ENCODE data around the gene EPB41.

EPB41 gene

DNA sequence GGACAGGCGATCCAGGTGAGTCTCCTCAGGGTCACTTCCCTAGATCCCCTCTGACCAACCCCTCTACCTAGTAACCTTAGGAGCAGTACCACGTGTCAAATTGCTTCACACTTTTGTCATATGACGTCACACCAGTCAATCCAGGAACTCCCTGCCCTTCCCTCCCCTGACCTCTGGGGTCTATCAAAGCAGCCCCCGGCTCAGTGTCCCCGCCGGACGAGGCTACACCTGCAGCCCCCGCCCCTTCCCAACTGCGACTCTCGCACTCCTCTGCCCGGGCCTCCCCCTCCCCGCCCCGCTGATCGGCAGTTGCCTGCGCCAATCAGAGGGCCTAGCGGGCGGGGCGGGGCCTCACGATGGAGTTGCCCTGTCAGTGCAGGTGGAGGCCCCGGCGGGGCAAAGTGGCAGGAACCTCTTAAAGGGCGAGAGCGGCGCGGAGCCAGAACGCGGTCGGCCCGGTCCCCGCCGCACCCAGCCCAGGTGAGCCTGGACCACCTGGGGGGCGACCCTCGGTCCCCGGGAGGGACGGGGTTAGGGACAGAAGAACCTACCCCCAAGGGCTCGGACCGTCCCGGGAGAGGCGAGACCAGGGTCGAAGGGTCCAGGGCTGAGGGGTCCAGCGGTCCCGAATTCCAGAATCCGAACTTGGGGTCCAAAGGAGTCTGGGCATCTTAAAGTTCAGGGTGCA is 27.5 kb upstream of the EPB41 start:
- peak overlapping the region; percentile 97 for H3K27ac Mint-ChIP-seq
- H3K27me3 Mint-ChIP-seq: no peaks in the 10 kb centered on the region
- peak; percentile 80 to 81 for ATAC-seq (replicated peaks)

DNA sequence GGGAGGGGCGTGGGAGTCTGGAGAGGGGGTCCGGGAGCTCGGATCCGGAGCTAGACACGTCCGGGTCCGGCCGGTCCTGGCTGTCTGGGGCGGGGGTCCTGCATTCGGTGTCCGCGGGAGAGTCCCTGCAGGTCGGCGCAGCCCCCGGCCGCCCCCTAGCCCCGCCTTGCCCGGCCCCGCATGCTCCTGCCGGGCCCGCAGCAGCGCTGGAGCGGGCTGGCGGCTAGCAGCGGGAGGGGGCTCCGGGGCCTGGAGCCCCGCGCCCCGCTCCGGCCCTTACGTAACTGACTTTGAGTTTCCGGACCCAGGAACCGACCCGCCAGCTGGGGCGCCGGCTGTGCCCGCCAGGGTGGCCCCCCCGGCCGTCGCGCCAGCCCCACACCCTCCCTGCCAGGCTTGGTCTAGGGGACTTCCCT is 26.9 kb upstream of the EPB41 start:
- no peaks in the 10 kb centered on the region for H3K27me3 Mint-ChIP-seq
- peak; percentile 21 to 27 for ATAC-seq (replicated peaks)
- peak; percentile 21 for DNase-seq

More for the DNA sequence above, 27.5 kb upstream of the EPB41 start:
- peak; percentile 90 for DNase-seq
- peaks cover 57 to 78% of the 10 kb centered on the region in 2 donors for H3K4me1 Mint-ChIP-seq
- peak overlapping the region; percentile 91 for H3K4me3 Mint-ChIP-seq
- H3K36me3 Mint-ChIP-seq: peaks cover 10 to 13% of the 10 kb centered on the region in 2 donors
- H3K9me3 Mint-ChIP-seq: no peaks in the 10 kb centered on the region

DNA sequence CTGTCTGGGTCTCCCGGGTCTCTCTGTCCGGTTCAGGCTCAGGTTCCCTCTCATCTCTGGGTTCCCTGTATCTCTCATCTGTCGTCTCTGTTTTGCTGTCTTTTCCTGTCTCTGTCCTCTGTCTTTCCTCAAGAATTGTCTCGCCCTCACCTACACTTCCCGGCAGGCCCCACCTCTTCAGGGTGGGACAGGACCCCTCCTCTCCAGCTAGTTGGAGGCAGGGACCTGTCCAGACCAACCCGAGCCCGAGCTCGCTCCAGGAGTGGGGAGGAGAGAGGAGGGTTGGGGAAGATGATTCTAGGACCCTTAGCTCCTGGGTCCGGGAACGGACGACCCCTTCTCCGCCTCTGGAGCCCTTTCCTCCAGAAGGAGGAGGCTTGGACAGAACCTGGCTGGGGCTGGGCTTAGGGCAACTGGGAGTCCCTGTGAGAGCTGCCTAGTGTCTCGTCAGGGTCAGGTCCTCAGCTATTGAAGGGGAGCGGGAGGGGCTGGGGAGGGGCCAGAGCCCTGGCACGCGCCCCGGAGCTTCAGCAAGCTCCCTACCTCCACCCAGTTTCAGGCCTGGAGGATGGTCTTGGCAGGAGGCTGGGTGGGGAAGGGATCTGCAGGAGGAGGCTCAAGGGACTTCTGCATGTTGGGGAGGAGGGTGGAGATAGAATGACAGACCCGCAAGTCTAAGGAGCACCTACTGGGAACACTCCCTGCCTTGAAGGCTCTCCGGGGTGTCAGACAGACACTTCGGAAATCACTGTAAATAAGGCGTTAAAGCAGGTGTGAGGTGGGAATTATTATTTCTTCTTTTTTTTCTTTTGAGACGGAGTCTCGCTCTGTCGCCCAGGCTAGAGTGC is 26.3 kb upstream of the EPB41 start:
- Mint-ChIP-seq H3K4me1 (peaks cover 55 to 80% of the 10 kb centered on the region in 2 donors), H3K27ac (peak overlapping the region; percentile 89), H3K4me3 (peak overlapping the region; percentile 91 to 97), H3K36me3 (peaks cover 14 to 18% of the 10 kb centered on the region in 2 donors), H3K9me3 (no peaks in the 10 kb centered on the region), H3K27me3 (no peaks in the 10 kb centered on the region)
- DNase-seq (no peak), ATAC-seq (replicated peaks) (no peak)

More for the DNA sequence above, 26.9 kb upstream of the EPB41 start:
- Mint-ChIP-seq H3K9me3 (no peaks in the 10 kb centered on the region), H3K4me1 (peaks cover 55 to 78% of the 10 kb centered on the region in 2 donors), H3K36me3 (peaks cover 14 to 18% of the 10 kb centered on the region in 2 donors), H3K27ac (peak overlapping the region; percentile 89), H3K4me3 (peak overlapping the region; percentile 91 to 97)

DNA sequence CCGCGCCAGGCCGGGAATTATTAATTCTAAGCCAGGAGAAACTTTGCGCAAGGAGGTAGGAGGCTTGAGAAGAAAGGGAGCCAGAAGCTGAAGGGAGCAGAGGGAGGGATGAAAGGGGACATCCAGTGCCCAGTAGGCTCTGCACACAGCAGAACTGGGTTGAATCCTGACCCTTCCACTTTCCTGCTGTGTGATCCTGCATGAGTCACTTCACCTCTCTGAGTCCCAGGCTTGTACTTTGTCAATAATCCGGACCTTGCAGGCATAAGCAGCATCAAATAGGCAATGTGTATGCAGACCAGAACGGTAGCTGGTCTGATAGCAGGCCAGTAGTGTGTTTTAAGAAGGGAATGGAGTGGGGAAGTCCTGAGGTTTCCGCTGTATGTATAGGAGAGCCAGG is 25.5 kb upstream of the EPB41 start:
- Mint-ChIP-seq H3K36me3 (peaks cover 18 to 22% of the 10 kb centered on the region in 2 donors), H3K4me3 (peak overlapping the region in 1 of 2 donors; percentile 0), H3K4me1 (peaks cover 50 to 79% of the 10 kb centered on the region in 2 donors), H3K27ac (no peak overlapping the region), H3K9me3 (no peaks in the 10 kb centered on the region), H3K27me3 (no peaks in the 10 kb centered on the region)
- DNase-seq (no peak), ATAC-seq (replicated peaks) (no peak)

DNA sequence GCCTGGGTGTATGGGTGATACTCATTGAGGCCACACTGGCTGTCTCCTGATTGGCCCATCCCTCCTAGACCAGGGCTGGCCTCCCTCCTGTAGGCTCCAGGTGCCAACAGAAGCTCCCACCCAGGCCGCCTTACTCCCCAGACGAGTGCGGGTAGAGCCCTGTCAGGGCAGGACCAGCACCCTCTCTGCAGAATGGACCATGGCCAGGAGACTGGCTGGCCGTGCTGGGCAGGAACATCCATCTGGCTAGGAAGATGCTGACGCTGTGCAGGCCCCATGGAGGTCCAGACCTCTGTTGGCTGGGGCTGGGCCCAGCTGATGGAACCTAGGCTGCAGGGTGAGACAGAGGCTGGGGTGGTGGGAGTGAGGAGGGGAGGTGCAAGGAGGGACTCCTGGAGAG is 25.0 kb upstream of the EPB41 start:
- ATAC-seq (replicated peaks) (no peak), DNase-seq (no peak)
- Mint-ChIP-seq H3K27ac (no peak overlapping the region), H3K27me3 (no peaks in the 10 kb centered on the region), H3K36me3 (peaks cover 19 to 22% of the 10 kb centered on the region in 2 donors), H3K4me1 (peaks cover 48 to 75% of the 10 kb centered on the region in 2 donors), H3K9me3 (no peaks in the 10 kb centered on the region), H3K4me3 (no peak overlapping the region)

DNA sequence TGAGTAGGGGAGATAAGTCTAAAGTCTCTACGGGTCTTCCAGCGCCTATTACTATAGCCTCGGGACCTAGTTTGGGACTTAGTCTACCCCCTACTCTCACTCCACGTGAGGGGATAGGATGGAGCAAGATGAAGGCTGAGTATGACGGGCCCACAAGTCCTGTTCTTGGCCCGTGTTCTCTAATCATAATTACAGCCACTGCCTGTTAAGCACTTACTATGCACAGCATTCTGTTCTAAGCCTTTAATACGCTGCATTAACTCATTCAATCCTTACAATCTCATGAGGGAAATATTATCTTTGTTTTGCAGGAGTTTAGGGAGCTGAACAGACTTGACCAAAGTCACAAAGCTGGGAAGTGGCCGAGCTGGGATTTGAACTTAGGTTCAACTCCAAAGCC is 23.9 kb upstream of the EPB41 start:
- Mint-ChIP-seq H3K9me3 (no peaks in the 10 kb centered on the region), H3K27ac (no peak overlapping the region), H3K4me1 (peaks cover 39 to 64% of the 10 kb centered on the region in 2 donors), H3K4me3 (no peak overlapping the region), H3K36me3 (peaks cover 22 to 27% of the 10 kb centered on the region in 2 donors), H3K27me3 (no peaks in the 10 kb centered on the region)
- ATAC-seq (replicated peaks) (no peak), DNase-seq (no peak)

DNA sequence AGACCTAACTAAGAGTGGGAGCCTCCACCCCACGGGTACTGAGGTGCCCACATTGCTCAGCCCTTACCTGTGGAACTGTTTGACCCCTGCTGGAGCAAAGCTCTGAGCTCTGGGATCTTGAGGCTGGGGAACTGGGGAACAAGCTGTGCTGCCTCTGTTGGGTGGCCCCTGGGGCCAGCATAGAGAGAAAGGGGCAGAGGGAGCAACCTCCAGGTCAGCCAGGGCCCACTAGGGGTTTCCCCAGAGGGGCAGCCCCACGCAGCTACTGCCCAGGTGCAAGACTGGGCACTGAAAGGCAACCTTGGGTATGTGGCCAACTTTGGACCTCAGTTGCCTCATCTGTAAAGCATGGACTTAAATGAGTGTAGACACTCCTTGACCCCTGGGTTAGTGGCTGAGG is 23.5 kb upstream of the EPB41 start:
- Mint-ChIP-seq H3K27ac (peak overlapping the region; percentile 83), H3K4me3 (no peak overlapping the region), H3K4me1 (peaks cover 36 to 63% of the 10 kb centered on the region in 2 donors), H3K36me3 (peaks cover 22 to 30% of the 10 kb centered on the region in 2 donors), H3K27me3 (no peaks in the 10 kb centered on the region), H3K9me3 (no peaks in the 10 kb centered on the region)
- ATAC-seq (replicated peaks) (no peak), DNase-seq (no peak)

DNA sequence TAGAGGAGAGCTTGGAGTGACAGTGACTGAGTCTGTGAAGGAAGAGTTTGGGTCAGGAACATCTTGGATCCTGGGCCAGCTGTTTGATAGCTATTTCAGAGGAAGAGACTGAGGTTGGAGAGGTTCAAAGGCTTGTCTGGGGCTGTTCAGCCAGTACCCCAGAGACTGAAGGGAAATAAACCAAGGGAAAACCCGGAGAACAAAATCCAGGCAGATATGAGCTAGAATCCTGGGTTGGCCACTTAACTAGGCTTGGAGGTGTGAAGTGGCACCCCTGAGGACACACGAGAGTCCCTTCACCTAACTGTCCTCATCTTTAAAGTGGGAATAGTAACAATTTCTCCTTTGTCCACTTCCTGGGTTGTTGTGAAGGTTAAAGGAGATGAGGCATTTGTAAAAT is 23.1 kb upstream of the EPB41 start:
- Mint-ChIP-seq H3K4me1 (peaks cover 34 to 63% of the 10 kb centered on the region in 2 donors), H3K27me3 (no peaks in the 10 kb centered on the region), H3K4me3 (no peak overlapping the region), H3K27ac (peak overlapping the region; percentile 83), H3K36me3 (peaks cover 23 to 33% of the 10 kb centered on the region in 2 donors), H3K9me3 (no peaks in the 10 kb centered on the region)
- ATAC-seq (replicated peaks): no peak
- no peak for DNase-seq

DNA sequence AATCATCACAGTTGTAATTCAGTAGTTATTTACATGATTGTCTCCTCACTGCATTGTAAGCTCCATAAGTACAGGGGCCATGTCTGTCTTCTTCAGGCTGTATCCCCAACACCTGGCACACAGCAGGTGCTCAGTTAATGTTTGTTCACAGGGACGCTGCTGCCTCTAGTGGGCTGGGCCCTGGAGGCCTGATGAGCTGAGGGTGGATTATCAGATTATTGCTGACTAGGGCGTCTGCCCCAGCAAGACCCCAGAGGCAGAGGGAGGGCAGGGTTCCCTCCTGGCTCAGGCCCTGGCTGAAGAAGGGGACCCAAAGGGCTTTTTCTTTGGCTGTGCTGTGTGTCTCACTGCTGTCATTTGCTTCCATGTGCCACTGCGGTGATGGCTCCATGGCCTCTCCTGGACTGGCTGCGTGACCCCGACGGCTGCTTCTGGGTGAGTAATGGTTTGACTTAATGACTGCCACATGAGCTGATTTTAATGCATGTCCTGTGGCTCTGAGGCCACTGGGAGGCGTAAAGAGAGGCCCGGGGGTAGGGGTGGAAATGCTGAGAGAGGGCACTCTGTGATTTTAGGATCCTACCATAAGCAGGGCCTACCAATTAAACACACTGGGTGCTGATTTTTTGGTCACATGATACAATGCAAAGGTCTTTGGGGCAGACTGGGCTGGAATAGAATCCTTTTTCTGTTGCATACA is 20.8 kb upstream of the EPB41 start:
- no peak for DNase-seq
- peak; percentile 36 to 52 for ATAC-seq (replicated peaks)
- Mint-ChIP-seq H3K27me3 (no peaks in the 10 kb centered on the region), H3K9me3 (no peaks in the 10 kb centered on the region), H3K27ac (peak overlapping the region; percentile 25), H3K4me3 (no peak overlapping the region), H3K4me1 (peaks cover 43 to 68% of the 10 kb centered on the region in 2 donors), H3K36me3 (peaks cover 36 to 48% of the 10 kb centered on the region in 2 donors)

DNA sequence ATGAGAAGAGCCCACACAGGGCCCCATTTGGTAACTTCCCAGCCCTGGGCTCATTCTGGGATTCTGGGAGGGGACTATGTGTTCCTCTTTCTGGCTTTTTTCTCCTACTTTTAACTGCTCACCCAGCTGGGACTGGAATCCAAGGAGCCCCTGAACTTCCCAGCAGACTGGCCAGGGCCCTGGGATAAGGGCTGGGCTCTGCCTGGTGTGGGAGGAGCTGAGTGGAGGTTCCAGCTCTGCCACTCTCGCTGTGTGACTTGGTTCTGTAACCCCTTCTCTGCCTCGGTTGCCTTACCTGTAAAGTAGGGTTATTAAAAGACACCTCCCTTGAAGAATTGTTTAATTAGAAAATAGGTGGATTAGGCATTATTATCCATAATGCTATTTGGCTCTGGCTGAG is 19.6 kb upstream of the EPB41 start:
- Mint-ChIP-seq H3K9me3 (no peaks in the 10 kb centered on the region), H3K27me3 (no peaks in the 10 kb centered on the region), H3K36me3 (peaks cover 40 to 52% of the 10 kb centered on the region in 2 donors), H3K4me3 (no peak overlapping the region), H3K4me1 (peaks cover 38 to 66% of the 10 kb centered on the region in 2 donors), H3K27ac (no peak overlapping the region)
- no peak for DNase-seq
- ATAC-seq (replicated peaks): no peak

DNA sequence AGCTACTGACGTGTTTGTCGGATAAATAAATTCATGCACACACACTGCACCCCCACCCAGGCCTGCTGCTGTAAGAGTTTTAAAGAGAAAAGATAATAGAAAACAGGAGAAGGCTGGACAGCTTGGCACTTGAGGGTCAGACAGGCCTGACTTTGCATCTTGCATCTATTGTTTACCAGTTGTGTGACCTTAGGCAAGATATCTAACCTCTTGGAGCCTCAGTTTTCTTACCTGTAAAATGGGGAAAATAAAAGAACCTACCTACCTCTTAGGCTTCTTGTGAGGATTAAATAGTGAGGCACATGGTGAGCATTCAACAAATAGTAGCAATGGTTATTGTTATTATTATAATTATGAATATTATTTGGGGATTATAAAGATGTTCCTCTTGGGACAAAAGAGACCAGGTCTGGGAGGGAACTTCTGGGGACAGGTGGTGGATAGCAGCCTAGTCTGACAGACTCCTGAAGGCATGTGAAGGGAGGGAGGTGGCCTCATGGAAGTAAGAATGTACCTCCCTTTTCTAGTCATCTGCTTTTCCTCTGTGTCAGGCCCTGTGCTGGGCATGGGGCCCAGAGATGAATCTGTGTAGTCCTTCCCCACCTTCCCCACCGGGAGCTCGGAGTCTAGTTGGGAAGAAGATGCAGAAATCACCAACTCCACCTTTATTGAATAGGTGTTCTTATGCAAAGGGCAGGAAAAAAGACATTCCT is 18.3 kb upstream of the EPB41 start:
- peaks cover 43 to 54% of the 10 kb centered on the region in 2 donors for H3K36me3 Mint-ChIP-seq
- no peak for DNase-seq
- no peak for ATAC-seq (replicated peaks)
- H3K27me3 Mint-ChIP-seq: no peaks in the 10 kb centered on the region
- peaks cover 33 to 61% of the 10 kb centered on the region in 2 donors for H3K4me1 Mint-ChIP-seq
- H3K9me3 Mint-ChIP-seq: no peaks in the 10 kb centered on the region
- H3K27ac Mint-ChIP-seq: peak overlapping the region; percentile 28
- H3K4me3 Mint-ChIP-seq: no peak overlapping the region

DNA sequence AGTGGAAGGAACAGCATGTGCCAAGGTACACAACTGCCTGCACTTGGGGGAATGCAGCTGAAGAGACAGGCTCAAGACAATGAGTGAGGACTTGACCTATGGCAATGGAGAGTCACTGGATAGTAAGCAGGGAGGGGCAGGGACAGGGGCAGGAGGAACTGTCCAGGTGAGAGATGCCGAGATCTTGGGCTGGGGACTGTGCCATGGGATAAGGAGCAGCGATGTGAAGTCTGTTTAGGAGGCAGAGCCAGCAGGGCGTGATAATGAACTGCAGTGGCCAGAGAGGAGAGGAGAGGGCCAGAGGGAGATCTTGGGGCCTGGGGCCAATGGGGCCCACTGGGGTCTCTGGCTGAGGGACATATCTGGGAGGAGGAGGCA is 17.8 kb upstream of the EPB41 start:
- peak overlapping the region; percentile 28 for H3K27ac Mint-ChIP-seq
- no peaks in the 10 kb centered on the region for H3K27me3 Mint-ChIP-seq
- H3K9me3 Mint-ChIP-seq: no peaks in the 10 kb centered on the region
- DNase-seq (no peak), ATAC-seq (replicated peaks) (no peak)
- H3K4me1 Mint-ChIP-seq: peaks cover 32 to 56% of the 10 kb centered on the region in 2 donors
- no peak overlapping the region for H3K4me3 Mint-ChIP-seq
- peaks cover 40 to 50% of the 10 kb centered on the region in 2 donors for H3K36me3 Mint-ChIP-seq

DNA sequence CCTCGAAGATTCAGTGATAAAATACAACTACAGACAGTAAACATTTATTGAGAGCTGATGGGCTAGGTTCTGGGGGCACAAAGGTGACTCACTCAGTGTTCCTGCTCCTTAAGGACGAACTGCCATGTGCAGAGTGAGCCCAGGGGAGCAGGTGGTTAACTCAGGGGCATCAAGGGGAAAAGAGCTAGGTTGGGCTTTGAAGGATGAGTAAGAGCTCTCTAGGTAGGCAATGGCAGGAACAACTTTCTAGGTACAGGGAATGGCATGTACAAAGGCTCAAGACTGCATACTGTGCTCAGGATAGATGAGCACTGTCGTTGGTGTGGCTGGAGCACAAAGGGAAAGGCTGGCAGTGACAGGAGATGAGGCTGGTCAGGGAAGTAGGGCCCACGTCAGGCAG is 16.6 kb upstream of the EPB41 start:
- H3K27me3 Mint-ChIP-seq: no peaks in the 10 kb centered on the region
- H3K36me3 Mint-ChIP-seq: peaks cover 38 to 50% of the 10 kb centered on the region in 2 donors
- no peaks in the 10 kb centered on the region for H3K9me3 Mint-ChIP-seq
- H3K4me1 Mint-ChIP-seq: peaks cover 32 to 48% of the 10 kb centered on the region in 2 donors
- no peak for DNase-seq
- ATAC-seq (replicated peaks): no peak
- H3K27ac Mint-ChIP-seq: no peak overlapping the region
- H3K4me3 Mint-ChIP-seq: no peak overlapping the region

All from stimulated activated naive B cell treated with anti-CD40 and anti-IgM and Interleukin-4, amounts not matched to agents 10 μg/mL and 1 μg/mL and 100 μg/mL, for 72 hours (primary cell).